ENCODE data around the gene RFX1.
"Not testable (repeated sequence)": the region's sequence is repeated elsewhere in the genome, so short reads cannot be mapped to it uniquely, and the experiment has no call there.

The RFX1 gene

DNA sequence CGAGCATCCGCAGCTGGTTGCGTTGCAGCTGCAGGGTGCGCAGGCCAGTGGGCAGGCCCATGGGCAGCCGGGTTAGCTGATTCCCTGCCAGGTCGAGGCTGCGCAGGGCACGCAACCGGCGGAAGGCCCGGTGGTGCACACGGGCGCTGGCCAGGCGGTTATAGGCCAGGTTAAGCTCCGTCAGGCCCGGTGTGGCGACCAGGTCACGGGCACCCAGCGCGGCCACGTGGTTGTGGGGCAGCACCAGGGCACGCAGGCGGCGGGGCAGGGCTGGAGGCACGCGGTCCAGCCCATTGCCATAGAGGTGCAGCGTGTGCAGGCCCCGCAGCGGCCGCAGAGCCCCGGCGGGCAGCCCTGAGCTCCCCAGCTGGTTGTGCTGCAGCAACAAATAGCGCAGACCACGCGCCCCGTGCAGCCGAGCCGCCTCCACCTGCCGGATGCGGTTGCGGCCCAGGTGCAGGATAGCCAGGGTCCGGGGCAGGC is 73.2 kb downstream of the RFX1 start:
- DNase-seq = no peak

DNA sequence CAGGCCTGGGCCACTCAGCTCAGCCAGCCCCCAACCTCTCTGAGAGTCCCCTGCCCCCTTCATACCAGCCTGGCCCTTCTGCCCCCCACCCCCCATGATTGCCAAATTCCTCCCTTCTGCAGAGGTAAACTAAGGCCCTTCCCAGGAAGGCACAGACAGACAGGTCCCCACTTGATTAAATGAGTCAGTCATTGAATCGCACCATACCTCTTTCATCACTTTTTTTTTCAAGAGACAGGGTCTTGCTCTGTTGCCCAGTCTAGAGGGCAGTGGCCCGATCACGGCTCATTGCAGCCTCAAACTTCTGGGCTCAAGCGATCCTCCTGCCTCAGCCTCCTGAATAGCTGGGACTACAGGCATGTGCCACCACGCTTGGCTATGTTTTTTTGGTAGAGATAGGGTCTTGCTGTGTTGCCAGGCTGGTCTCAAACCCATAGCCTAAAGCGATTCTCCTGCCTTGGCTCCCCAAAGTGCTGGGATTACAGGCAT is 73.9 kb downstream of the RFX1 start:
- DNase-seq = no peak

DNA sequence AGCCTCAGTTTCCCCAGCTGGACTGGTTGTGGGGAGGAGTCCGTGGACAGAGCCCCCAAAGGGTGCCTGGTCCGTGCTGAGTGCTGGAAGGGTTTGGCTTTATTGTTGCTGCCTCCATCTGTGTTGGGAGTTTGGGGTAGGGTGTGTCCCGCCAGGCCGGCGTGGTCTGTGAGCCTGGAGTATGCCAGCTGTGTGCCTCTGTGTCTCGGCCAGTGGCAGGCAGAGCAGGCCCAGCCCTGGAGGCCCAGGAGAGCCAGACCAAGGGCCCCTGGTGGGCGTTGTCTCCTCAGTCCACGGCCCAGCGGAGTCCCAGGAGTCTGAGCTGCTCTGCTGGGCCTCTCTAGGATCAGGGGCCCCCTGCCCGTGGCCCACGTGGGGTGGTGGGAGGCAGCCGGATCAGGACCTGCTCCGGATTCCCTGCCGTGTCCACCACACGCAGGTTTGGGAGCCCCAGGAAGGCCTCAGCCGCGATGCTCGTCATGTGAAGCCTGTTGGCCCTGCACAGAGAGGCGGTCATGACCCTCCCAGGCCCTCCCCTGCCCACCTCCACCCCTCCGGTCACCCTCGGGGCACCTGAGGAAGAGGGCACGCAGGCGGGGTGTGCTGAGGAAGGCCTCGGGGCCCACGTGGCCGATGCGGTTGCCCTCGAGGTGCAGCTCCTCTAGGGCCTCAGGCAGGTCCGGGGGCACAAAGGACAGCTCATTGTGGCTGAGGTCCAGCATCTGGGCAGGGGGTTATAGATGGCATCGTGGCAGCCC is 74.5 kb downstream of the RFX1 start:
- no peak for DNase-seq

DNA sequence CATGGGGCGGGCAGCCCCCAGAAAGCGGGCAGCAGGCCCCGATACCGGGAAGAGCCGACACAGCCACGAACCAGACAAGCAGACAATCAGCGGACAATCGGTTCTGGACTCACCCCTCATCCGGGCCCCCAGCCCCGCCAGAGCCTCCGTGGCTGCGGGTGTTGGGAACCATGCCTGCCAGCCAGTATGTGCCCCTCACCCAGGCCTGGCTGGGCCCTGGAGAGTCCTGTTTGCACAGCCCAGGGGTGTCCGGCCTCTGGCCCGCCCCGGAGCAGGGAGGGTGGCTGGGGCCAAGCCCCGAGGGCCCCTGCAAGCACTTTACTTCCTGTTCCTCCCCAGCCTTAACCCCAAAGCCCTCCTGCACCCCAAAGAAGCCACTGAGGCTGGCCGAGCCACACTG is 75.7 kb downstream of the RFX1 start:
- no peak for DNase-seq

DNA sequence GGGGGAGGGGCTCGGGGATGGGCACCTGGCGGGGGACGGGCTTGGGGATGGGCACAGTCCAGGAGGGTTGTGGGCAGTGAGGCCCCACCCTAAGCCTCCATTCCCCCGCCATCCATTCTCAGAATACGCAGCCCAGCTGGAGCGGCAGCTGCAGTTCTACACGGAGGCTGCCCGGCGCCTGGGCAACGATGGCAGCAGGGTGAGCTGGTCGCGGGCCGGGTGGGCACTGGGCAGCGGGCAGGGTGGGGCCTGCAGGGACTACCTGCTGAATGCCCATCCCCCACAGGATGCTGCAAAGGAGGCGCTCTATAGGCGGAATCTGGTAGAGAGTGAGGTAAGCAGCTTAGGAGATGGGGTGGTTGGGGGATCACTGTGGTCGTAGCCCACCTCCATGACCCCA is 76.2 kb downstream of the RFX1 start:
- DNase-seq = no peak

DNA sequence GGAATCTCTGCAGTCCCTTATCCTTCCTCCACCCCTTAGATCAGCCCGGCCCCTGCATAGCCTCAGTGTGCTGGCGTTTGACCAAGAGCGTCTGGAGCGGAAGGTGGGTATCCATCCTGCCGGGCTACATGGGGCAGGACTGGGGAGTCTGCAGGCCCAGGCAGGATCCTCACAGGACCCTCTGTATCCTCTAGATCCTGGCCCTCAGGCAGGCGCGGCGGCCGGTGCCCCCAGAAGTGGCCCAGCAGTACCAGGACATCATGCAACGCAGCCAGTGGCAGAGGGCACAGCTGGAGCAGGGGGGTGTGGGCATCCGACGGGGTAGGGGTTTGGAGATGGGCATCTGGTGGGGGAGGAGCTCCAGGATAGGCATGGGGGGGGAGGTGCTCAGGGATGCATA is 76.8 kb downstream of the RFX1 start:
- no peak for DNase-seq

DNA sequence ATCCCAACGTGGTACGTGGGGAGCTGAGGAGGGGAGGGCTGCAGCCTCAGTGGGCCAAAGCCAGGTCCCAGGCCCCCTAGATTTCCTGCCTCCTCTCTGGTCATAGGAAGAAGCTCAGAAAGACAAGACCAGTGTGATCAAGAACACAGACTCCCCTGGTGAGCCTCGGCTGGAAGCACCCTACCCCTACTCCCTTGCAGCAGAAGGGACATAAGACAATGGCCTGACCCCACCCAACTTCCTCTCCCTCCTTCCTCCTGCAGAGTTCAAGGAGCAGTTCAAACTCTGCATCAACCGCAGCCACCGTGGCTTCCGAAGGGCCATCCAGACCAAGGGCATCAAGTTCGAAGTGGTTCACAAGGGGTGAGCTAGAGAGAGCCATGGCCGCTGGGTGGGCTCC is 79.4 kb downstream of the RFX1 start:
- DNase-seq = no peak

DNA sequence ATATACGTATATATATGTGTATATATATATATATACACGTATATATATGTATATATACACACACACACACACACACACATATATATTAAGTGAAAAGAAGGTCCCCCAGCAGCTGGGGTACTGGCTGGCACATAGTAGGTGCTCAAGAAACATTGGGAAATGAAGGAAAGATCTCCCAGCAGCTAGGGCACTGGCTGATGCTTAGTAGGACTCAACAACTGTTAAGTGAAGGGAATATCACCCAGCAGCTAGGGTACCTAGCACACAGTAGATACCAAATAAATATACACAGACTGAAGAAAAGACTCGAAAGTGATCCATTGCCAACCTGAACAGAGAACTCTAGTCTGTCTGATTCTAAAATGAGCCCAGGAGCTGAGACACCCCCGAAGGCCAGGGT is 80.1 kb downstream of the RFX1 start:
- no peak for DNase-seq

DNA sequence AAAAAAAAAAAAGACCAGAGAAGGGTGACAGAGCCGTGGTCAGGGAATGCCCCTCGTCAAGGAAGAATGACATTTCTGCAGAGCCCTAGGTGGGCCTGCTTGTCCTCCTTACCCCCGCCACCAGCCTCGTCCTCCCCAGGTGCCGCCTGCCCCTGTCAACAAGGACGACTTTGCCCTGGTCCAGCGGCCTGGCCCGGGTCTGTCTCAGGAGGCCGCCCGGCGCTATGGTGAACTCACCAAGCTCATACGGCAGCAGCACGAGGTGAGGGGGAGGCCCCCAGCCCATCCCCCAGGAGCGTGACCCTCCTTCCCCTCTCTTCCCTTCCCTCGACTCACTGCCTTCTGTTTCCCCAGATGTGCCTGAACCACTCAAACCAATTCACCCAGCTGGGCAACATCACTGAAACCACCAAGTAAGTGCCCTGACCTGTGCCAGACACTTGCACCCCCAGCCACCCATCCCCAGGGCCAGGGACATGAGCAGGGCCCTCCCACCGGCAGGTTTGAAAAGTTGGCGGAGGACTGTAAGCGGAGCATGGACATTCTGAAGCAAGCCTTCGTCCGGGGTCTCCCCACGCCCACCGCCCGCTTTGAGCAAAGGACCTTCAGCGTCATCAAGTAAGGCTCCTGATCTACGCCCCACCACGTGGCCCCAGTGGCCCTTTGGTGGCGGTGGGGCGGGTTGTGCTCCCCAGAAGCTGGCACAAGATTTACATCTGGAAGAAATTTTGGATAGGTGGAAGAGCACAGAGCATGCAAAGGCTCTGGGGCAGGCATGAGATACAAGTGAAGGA is 82.7 kb downstream of the RFX1 start:
- no peak for DNase-seq

DNA sequence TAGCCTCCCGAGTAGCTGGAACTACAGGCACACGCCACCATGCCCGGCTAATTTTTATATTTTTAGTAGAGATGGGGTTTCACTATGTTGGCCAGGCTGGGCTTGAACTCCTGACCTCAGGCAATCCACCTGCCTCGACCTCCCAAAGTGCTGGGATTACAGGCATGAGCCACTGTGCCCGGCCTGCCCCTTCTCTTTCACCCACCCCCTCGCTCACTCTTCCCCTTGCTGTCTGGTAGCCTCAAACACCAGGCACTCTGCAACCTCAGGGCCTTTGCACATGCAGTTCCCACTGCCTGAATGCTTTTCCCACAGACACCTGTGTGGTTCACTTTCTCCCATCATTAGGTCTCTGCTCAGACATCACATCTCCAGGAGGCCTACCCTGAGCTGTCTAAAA is 84.0 kb downstream of the RFX1 start:
- DNase-seq = not testable (repeated sequence)

DNA sequence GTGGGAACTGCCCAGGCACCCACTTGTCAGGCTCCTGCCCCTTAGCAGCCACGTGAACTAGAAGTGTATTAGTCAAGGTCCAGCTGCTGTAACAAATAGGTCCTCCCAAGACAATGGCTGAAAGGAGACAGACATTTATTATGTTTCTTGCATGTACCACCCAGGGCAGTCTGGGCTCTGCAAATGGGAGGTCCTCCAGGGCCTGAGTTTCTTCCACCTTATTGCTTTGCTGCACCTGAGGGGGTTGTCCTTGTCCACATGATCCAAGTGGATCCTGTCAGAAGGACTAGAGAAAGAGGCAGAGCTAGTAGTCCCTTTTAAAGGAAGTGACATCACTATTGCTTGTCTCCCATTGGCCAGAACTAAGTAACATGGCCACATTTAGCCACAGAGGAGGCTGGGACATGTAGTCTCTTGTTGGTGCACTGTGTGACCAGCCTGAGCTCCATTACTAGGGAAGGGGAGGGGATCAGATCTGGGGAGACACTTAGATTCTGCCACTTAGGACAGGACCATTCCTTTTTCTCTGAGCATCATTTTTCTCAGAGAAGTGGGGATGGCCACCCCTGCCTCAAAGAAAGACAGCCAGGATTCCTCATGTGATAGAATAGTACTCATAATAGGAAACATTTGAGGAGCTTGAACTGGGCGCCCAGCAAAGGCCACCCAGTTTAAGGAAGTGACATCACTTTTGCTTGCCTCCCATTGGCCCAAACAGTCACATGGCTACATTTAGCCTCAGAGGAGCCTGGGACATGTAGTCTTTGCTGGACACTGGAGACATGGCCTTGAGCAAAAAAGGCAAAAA is 85.0 kb downstream of the RFX1 start:
- DNase-seq = no peak

DNA sequence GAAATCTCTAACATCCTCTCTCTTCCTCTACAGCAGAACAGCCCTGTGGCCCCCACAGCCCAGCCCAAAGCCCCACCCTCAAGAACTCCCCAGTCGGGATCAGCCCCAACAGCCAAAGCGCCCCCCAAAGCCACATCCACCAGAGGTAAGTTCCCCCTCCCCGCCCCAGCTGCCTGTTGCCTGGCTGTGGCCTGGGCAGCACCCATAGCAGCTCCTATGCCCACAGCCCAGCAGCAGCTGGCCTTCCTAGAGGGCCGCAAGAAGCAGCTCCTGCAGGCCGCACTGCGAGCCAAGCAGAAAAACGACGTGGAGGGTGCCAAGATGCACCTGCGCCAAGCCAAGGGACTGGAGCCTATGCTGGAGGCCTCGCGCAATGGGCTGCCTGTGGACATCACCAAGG is 85.6 kb downstream of the RFX1 start:
- no peak for DNase-seq

DNA sequence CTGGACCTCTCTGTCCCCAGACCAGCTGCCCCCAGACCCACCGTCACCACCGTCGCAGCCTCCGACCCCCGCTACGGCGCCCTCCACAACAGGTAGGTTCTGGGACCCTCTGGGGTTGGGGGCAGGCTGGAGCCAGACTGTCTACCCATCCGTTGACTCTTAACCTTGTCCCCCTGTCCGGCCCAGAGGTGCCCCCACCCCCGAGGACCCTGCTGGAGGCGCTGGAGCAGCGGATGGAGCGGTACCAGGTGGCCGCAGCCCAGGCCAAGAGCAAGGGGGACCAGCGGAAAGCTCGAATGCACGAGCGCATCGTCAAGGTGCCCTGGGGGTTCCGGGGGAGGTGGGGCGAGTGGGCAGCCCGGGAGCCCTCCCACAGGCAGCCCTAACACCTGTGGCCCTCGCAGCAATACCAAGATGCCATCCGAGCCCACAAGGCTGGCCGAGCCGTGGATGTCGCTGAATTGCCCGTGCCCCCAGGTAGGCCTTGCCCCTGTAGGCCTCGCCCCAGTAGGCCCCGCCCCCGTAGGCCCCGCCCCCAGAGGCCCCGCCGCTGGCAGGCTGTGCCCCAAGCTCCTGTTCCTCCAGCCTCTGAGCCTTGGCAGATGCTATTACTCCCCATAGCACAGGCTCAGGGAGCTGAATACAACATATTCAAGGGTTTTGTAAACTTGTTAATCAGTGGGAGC is 87.3 kb downstream of the RFX1 start:
- DNase-seq = no peak

DNA sequence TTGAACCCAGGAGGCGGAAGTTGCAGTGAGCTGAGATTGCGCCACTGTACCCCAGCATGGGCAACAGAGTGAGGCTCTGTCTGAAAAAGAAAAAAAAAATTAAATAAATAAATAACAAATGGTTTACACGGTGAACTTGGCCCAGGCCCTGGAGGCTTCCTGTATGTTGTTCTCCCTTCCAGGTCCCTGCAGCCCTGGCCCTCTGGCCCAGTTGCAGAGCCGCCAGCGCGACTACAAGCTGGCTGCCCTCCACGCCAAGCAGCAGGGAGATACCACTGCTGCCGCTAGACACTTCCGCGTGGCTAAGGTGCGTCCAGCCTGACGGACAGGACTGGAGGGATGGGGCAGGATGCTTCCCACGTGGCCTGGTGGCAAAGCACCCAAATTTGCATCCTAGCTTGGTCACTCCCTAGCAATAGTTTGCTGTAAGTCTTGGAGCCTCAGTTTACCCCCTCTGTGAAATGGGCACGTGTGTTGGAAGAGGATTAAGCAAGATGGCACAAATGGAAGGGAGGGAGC is 88.2 kb downstream of the RFX1 start:
- DNase-seq = no peak

DNA sequence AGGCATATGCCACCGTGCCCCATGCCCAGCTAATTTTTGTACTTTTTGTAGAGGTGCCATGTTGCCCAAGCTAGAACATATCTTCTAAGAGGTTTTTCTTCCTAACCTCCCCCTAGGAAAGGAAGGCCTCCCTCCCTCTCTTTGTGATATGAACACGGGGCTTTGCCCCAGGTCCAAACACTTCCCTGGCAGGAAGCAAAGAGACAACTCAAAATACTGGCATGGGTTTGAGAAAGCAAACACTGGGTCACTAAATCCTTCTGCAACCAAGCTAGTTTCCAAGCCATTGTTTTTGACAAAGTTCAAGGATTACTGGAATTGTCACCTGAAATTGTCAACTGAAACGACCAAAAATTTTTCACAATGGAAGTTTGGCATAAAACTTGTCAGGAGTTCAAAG is 91.3 kb downstream of the RFX1 start:
- no peak for DNase-seq

DNA sequence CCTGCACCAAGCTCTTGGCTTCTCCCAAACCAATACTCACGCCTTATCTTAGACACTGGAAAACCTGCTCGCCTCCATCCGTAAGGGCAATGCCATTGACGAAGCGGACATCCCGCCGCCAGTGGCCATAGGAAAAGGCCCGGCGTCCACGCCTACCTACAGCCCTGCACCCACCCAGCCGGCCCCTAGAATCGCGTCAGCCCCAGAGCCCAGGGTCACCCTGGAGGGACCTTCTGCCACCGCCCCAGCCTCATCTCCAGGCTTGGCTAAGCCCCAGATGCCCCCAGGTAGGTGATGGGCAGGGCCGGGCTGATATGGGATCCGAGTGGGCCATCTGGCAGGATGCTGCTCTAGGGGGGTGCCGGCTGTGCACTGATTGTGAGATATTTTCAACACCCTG is 92.8 kb downstream of the RFX1 start:
- no peak for DNase-seq

All from bone marrow (tissue), 2 donors.